NK-92 treated with Interleukin-12 subunit alpha and Interleukin-12 subunit beta, amount 100 ng/mL, for 24 hours (cell line): ENCODE measurements around the gene TMC8.
"Not testable (repeated sequence)": the region's sequence is repeated elsewhere in the genome, so short reads cannot be mapped to it uniquely, and the experiment has no call there.

ENCODE experiments used
- DNase-seq: peaks from one replicate; lab custom pipeline; 2025; lab: John Stamatoyannopoulos, UW

TMC8 gene

DNA sequence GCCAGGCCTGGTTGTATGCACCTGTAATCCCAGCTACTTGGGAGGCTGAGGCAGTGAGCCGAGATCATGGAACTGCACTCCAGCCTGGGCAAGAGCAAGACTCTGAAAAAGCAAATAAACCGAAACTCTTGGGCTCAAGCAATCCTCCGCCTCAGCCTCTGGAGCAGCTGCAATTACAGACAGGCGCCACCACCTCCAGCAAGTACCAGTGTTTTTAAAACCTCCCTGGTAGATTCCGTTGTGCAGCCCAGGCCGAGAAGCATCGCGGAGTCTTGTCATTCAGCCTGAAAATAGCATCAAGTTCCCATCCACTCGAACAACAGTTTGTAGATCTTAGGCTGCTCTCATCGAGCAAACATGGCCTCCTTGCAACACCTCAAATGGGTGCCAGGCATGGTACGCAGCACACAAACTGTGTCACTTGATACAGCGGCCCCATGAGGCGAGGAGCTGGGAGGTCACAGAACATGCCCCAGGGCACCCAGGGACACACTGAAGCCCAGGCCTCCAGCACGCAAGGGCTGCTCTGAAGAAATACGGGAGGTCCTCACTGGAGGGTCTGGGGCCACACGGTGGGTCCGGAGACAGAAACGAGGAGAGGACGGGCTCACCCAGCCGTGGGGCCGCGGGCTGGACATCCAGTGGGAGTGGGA is 20.1 kb upstream of the TMC8 start:
- no peak for DNase-seq

DNA sequence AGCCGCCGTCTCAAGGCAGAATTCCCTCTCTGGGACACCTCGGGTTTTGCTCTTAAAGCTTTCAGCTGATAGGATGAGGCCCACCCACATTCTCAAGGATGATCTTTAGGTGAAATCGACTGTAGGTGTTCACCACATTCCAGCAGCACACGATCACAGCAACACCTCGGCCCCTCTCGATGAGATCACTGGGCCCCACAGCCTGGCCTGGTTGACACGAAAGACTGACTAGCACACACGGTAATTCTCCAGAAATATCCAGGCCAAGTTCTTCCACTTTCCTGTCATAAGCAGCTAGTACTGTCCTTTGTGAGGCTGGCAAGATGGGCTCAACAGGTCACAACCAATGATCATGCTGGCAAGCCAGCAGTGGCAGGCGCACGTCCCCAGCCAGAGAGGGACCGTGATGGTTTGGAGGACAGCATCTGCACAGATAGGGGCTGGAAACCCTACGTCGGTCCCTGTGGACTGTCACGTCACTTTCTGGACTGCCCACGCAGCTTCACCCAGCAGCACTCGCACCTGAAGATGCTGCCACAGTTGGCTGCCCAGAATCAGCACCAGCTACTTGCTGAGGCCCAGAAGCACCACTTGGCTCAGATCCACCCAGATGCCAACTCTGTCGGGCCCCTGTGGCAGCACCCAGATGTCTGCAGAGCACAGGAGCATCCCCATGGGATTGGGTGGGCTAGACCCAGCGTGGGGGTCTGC is 19.4 kb upstream of the TMC8 start:
- no peak for DNase-seq

DNA sequence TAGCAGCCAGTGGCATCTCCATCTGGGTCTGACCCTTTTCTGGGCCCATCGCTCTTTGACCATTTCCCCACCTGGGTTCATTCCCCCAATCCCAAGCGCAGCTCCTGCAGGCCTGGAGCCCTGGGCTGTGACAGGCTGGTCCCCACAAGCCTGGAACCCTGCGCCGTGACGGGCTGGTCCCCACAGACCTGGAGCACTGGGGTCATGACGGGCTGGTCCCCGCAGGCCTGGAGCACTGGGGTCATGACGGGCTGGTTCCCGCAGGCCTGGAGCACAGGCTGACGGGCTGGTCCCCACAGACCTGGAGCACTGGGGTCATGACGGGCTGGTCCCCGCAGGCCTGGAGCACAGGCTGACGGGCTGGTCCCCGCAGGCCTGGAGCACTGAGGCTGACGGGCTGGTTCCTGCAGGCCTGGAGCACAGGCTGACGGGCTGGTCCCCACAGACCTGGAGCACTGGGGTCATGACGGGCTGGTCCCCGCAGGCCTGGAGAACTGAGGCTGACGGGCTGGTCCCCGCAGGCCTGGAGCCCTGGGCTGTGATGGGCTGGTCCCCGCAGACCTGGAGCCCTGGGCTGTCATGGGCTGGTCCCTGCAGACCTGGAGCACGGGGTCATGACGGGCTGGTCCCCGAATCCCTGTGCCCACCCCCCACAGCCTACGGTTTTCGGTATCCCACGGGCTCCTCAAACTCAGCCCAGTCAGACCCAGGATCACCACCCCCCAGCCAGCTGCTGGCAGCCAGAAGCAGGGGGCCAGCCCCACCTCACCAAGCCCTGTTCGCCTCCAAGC is 18.6 kb upstream of the TMC8 start:
- DNase-seq = no peak

DNA sequence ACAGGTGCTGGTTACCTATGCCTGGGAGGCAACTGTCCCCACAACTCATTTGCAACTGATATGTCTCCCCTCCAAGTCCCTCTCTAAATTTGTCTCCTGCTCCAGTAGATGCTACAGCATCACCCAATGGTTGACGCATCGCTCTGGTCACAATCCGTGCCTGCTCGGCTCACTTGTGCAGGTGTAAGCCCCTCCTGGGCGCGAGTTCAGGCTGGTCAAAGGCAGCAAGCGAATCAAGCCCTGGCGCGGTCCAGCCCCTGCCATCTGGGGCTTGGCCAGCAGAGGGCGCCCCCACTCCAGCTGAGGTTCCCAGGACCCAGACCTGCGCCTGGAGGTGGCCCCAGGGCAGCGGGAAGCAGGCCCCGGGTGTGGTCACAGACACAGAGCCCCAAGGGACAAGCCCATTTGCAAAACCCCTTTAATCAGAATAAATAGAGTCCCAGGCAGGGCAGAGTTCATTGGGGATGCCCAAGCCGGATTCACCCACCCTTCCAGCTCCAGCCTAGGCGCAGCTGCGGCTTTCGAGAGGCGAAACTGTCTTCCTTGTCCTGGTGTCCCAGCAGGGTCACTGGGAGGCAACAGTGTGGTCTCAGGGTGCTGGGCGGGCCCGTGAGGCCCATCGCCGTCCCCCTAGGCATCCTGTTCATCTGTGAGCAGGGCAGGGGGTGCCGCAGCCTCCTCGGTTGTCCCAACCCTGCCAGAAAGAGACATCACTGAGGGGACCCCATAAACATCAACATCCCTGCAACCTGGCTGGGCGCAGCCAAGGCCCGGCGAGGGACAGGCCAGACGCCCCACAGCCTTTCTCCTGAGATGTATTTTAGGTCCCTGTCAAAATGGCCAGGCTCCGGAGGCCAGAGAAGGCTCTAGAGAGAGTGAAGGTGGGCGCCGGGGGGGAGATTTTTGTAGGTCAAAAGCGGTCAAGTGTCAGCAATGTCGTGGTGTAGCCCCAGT is 17.8 kb upstream of the TMC8 start:
- DNase-seq = peak; percentile 49

DNA sequence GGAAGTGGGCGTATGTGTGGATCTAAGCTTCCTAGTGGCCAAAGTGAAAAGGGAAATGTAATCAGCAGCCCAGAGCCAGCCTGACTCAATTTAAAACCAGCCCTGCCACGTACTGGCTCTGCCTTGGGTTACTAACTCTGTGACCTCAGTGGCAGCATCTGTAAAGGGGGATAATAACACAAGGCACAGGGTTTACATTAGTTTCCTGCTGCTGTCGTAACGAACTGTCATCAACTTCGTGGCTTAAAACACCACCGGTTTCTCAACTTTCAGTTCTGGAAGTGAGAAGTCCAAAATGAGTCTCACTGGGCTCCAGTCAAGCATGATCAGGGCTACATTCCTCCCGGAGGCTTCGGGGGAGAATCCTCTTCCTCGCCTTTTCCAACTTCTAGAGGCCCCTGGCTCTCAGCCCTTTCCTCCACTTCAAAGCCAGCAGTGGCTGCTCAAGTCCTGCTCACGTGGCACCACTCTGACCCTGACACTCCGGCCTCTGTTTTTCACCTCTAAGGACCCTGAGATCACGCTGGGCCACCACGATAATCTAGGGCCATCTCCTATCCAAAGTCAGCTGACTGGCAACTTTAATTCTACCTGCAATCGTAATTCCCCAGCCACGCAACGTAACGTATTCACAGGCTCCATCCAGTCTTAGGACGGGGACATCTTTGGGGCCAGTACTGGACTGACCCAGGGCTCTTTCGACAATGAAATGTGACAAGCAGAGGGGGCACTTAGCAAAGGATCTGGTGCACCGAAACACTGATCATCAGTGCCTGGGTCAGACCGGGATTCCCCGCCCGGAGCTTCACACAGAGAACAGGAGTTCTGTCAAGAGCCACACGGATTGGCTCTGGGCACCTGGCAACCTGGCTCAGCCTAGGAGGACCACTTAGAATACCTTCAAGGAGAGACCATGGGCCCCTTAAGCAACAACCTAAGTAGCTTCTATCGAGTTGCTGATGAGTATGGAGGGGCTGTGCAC is 16.5 kb upstream of the TMC8 start:
- DNase-seq = no peak

DNA sequence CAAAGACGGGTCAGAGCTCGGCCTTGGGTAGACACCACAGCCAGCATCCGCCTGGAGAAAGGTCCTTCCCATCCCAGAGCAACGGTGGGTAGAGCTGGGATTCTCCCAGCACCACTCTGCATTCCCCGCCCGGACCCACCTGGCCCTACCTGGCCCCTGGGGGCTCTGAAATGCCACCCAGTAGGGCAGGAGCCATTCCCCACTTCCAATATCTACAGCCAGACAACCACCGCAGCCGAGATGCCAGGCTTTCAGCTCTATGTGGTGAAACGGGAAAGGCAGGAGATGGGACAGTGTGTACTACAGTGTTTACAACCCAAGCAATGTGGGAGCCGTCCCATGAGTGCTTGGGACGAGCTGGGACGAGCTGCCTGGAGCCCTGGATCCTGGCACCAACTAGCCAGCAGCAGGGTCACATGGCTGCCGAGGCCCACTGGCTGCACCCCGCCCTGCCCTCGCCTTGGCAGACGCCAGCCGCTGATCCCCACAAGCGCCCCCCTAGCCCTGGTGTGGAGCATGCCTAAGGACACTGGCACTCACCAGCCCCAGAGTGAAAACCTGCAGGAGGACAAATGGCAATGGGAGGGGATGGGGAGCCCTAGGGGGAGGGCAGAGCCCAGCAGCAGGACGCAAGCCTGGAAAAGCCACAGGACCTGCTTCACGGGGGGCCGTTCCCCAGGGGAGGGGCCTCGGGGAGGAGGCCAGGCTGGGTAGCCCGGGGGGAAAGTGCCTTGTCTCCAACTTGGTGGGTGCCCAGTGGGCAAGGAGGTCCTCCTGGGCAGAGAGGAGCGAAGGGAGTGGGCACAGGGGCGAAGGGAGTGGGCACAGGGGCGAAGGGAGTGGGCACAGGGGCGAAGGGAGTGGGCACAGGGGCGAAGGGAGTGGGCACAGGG is 15.5 kb upstream of the TMC8 start:
- no peak for DNase-seq

DNA sequence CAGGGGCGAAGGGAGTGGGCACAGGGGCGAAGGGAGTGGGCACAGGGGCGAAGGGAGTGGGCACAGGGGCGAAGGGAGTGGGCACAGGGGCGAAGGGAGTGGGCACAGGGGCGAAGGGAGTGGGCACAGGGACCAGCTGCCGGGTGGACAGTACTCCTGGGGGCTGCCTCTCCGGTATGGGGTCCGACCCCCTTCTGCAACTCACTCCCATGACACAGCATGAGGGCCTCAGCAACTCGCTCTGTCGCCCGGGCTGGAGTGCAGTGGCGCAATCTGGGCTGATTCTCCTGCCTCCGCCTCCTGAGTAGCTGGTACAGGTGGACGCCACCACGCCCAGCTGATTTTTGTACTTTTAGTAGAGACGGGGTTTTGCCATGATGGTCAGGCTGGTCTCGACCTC is 14.8 kb upstream of the TMC8 start:
- not testable (repeated sequence) for DNase-seq

DNA sequence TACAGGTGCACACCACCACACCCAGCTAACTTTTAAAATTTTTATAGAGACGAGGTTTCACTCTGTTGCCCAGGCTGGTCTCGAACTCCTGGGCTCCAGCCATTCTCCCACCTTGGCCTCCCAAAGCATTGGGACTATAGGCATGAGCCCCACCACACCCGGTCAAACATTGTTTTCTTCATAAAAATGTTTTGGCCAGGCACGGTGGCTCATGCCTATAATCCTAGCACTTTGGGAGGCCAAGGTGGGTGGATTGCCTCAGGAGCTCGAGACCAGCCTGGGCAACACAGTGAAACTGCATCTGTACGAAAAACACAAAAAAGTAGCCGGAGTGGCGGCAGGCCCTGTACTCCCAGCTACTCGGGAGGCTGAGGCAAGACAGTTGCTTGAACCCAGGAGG is 14.2 kb upstream of the TMC8 start:
- no peak for DNase-seq

DNA sequence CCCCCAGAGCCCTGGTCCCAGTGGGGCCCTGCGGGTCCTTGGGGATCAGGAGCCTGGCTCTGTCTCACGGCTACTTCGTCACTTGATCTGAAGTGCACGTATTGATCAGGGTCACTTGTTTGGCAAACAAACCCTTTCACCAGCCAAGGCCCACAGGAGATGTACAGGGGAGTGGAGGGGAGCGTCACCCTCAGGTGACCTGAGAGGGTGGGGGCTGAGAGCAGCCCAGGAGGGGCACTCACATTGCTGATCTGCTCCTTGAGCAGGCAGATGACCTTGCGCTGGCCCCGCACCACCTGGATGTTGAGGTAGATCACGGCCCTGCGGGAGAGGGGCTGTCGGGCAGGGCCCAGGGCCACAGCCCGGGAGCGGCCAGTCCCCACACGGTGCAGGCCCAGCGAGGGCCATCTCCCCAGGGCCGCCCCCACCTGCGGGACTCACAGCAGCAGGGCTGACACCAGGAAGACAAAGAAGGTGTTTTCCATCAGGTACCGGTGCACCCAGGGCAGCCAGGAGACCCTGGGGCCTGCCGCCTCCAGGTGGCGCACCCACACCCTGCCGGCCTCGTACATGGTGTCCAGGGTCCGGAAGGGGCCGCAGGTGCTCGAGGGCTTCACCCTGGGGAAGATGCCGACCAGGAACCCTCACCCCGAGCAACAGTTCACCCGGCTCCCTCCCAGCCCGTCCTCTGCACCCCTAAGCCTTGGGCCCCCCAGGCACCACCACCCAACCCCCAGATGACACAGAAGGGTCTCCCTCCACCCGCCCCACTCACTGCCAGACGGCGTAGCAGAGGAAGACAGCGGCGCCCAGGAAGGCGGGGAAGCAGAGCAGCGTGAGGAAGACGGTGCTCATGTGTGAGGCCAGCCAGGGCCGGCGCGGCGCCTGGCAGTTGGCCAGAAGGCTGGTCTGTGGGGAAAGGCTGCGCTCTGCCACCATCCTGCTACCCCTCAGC is 13.3 kb upstream of the TMC8 start:
- no peak for DNase-seq

DNA sequence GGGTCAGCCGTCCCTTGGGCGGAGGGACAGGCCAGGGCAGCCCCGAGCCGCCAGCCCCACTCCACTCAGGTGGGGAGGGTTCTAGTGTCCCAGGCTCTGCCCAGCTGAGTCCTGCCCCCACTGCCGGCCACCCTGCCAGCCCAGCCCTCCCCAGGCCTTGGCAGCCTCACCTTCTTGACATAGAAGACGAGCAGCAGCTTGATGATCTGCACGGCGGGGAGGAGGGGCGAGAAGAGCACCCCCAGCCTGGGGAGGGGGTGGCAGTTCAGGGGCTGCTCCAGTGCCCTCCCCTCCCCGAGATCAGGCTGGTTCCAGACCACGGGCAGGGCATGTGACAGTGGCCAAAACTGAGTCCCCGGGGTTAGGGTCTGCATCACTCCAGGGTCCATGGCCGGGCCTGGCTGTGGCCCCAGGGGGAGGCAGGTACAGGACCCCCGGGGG is 11.8 kb upstream of the TMC8 start:
- no peak for DNase-seq

DNA sequence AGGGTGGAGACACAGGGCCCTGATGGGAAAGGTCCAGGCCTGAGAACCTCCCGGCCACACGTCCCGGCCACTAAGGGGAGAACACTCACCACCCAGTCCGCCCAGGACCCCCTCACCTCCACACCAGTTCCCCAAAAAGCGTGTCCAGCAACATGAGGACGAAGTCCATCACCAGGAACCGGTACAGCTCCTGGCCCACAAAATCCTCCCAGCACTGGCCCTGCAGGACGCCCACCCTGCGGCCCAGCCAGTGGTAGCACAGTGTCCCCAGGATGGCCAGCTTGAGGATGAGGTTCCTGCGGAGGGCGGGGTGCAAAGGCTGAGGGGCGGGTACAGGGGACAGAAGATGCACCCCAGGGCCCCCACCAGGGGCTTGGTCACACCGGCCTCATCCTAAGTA is 10.0 kb upstream of the TMC8 start:
- no peak for DNase-seq

DNA sequence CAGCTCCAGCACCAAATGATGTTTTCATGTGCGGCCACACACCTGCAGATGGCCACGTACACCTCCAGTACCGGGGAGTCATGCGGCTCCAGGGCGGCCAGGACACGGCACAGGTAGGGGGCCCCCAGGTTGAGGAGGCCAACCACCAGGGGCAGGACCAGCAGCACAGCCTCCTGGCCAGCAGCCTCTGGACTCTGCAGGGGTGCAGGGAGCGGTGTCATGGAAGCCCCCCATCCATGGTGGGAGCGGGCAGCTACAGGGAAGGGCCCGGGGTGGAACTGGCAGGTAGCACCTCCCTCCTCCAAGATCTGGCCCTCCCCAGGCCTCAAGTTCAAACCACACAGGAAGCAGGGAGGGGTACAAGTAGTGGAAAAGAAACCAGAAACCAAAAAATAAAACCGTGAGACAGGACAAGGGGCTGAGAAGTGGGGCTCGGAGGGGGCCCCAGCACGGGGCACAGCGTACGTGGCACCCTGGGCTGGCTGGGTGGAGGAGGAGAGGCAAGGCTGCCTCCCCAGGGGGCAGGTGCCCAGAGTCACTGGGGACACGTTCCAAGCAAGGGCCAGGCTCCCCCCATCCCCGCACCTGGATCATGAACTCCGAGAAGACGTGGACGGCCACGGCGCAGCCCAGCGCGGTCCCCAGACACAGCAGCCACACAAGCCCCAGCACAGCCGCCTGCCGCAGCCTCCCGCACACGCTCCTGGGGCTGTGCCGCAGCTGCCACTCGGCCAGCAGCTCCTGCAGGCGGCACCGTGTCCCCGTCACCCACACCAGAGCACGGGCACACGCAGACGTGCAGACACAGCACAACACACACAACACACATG is 9.4 kb upstream of the TMC8 start:
- no peak for DNase-seq

DNA sequence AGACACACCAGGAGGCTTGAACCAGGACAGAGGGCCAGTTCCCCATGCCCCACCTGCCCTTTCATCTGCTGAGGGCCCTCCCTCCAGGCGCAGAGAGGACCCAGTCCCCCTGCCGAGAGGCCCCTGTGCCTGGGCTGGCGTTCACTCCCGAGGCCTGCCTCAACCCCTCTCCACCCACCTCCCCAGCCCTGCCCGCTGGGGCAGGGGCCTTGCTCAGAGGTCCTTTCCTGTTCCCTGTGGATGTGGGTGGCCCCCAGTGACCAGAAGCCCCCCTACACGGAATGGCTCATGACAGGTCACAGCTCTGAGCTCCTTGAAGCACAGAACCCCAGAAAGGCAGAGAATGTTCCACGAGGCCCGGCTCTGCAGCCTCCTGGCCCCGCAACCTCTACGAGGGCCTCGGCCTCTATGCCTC is 8.8 kb upstream of the TMC8 start:
- no peak for DNase-seq

DNA sequence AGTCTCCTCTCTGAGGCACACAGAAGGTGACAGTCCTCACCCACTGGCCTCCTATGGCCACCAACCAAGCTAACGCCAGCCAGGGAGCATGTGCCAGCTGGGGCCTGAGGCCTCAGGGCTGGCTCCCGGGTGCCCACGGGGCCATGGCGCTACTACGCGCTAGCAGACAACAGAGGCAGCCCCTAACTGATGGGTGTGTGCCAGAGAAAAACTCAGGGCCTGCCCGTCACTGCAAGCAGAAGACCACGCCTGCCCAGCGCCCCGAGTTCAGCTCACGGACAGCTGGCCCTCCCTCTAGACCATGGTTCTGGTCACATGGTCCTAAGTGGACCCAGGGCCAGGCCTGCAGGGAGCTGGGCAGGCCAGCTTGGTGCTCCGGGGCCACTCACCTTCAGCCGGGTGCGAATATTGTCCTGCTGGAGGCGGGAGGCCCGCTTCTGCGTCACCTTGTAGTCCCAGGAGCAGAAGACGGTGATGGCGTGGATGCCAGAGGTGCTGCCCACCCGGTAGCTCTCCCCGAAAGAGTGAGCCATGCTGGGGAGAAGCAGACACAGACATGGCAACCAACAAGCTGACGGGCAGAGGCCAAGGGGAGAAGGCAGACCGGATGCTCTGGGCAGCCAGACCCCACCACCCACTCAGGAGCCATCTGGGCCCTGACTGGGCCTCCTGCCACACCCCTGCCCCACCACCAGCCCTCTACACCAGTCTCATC is 8.2 kb upstream of the TMC8 start:
- DNase-seq = no peak

DNA sequence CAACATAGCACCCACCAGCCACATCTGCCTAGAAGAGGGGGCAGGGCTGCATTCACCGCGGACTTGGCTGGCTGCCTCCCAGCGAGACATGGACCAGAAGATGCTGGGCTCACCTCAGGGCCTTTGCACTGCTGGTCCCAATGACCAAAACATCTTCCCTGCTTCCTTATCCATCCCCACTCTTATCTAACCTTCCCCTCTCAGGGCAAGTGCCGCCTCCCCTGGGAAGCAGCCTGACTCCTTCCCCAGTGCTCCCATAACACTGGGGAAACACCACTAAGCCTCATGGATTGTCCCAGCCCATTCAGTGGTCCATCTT is 7.7 kb upstream of the TMC8 start:
- DNase-seq = no peak

DNA sequence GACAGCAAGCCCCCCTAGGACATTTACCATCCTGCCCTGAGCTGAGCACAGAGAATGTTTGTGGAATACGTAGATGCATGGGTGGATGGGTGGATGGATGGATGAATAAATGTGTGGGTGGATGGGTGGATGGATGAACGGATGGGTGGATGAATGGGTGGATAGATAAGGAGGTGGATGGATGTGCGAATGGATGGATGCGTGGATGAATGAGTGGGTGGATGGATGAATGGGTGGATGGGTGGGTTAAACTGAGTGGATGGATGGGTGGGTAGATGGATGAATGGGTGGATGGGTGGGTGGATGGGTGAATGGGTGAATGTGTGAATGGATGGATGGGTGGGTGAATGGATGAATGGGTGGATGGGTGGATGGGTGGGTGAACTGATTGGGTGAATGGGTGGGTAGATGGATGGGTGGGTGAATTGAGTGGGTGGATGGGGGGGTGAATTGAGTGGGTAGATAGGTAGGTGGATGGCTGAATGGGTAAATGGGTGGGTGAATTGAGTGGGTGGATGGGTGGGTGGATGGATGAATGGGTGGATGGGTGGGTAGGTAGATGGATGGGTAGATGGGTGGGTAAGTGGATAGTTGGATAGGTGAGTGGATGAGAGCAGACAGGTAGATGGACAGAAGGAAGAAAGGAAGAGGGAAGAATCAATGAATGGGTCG is 7.2 kb upstream of the TMC8 start:
- DNase-seq = no peak
